Measurements from ENCODE around the gene OR10A7.
"Not testable (repeated sequence)": the region's sequence is repeated elsewhere in the genome, so short reads cannot be mapped to it uniquely, and the experiment has no call there.

The OR10A7 gene, protein sequence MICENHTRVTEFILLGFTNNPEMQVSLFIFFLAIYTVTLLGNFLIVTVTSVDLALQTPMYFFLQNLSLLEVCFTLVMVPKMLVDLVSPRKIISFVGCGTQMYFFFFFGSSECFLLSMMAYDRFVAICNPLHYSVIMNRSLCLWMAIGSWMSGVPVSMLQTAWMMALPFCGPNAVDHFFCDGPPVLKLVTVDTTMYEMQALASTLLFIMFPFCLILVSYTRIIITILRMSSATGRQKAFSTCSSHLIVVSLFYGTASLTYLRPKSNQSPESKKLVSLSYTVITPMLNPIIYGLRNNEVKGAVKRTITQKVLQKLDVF

DNA sequence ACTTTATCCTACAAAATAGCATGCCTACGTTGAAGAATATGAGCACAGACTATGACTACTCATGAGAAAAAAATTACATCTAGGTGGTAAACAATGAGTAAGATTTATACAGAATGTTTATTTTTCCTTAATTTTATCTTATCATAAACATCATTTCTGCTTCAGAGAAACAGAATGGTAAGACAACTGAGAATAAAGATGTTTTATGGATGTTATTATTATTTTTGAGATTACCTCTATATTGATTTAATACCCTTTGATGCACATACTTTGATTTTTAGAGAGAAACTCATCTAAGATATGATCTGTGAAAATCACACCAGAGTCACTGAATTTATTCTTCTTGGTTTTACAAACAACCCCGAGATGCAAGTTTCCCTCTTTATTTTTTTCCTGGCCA lies at the start of gene OR10A7:
TSS of gene OR10A7 (plus strand) at position 301 of the 400 bp plus-strand sequence. CDS start at position 301, 0 bp downstream.
- DNase-seq (ENCODE audit: low spot score): no peak
- no peak for FAIRE-seq

DNA sequence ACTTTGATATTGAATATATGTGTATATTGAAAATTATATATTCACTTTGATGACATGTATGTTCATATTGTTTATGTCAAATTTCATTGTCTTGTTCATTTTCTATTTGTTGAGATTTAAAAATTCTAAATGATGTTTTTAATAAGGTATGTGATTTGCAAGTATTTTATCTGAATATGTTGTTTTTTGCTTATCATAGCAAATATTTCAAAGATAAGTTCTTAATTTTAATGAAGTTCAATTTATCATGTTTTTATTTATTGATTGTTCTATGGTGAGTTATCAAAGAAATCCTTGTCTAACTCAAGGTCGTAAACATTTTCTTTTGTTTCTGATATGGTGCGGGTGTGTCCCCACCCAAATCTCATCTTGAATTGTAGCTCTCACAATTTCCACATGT lies 49.4 kb upstream of the OR10A7 start:
- FAIRE-seq (no peak), DNase-seq (ENCODE audit: low spot score) (no peak)

DNA sequence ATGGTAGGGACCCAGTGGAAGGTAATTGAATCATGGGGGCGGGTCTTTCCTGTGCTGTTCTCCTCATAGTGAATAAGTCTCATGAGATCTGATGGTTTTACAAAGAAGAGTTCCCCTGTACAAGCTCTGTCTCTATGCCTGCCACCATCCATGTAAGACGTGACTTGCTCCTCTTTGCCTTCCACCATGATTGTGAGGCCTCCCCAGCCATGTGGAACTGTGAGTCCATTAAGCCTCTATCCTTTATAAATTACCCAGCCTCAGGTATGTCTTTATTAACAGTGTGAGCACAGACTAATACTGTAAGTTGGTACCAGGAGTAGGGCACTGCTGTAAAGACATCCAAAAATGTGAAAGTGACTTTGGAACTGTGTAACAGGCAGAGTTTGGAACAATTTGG lies 49.0 kb upstream of the OR10A7 start:
- DNase-seq (ENCODE audit: low spot score); FAIRE-seq: not testable (repeated sequence)

- DNase-seq (ENCODE audit: low spot score): no peak
- no peak for FAIRE-seq
These were observed 48.1 kb upstream of the OR10A7 start for GRCh38 chr12:55172686-55173085.

GRCh38 chr12:55173456-55173855 lies 47.4 kb upstream of the OR10A7 start:
- FAIRE-seq: no peak
- DNase-seq (ENCODE audit: low spot score): no peak

- FAIRE-seq (no peak), DNase-seq (ENCODE audit: low spot score) (no peak)
These were observed 32.3 kb upstream of the OR10A7 start for GRCh38 chr12:55188573-55188972.

DNA sequence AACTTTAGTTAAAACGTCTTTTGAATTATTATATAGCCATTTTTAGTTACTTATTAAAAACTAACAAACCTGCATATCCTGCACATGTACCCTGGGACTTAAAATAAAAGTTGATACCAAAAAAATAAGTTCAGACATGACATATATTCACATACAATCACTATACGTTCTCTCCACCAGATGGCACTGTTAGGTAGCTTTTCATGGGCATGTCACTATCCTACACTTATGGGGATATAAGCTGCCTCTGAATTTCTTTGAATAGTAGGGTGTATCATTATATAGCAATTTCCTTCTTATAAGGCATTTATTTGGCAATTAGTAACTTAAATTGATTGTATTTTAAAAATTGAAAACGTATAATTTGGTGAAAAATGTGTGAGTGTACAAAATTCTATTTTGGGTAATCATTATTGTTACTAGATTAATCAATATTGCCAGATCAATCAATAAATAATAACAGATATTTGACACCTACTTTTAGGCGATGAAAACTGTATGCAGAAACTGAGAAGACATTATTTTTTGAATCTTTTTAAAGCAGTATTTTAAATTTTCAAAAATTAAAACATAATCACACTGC lies 31.8 kb upstream of the OR10A7 start:
- FAIRE-seq: no peak
- peak; percentile 38 for DNase-seq (ENCODE audit: low spot score)

DNA sequence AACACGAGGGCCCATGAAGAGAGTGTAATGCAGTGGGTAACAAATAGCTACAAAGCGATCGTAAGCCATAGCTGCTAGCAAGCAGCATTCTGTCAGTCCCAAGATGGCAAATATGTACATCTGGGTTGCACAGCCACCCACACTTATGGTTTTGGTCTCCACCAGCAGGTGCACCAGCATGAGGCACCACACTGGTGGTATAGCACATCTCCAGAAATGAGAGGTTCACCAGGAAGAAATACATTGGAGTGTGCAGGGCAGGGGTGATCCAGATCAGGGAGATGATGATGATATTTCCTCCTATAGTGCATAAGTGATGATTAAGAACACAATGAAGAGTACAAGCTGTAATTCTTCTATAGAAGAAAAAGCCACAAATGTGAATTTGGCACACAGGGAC lies 26.4 kb upstream of the OR10A7 start:
- no peak for DNase-seq (ENCODE audit: low spot score)
- FAIRE-seq: no peak

DNA sequence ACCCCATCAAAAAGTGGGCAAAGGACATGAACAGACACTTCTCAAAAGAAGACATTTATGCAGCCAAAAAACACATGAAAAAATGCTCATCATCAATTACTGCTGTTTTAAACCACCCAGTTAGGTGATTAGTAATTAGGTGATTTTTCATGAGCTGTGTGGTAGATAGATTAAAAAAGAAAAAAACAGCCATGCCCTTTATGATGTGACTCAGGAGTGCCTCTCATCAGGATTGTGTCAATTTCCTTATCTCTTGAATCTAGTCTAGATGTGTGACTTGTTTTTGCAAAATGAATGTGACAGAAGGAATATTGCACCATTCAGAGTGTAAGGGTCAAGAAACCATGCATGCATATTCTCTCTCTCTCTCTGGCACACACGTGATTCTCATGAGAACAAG lies 5.7 kb downstream of the OR10A7 start:
- DNase-seq (ENCODE audit: low spot score): no peak
- no peak for FAIRE-seq

DNA sequence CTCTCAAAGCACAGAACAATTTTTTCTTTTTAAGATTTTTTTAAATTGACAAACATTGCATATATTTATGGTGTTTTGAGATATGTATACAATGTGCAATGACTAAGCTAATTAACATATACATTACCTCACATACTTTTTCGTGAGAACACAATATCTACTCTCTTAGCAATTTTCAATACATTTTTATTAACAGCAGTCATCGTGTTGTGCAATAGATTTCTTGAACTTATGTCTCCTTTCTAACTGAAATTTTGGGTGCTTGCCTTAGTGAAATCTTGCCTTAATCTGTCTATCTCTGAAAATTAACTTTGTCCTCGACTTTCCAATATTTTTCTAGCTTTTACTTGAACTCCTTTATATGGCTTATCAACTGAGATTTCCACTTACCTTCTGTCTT lies 6.8 kb downstream of the OR10A7 start:
- FAIRE-seq (no peak), DNase-seq (ENCODE audit: low spot score) (no peak)

DNA sequence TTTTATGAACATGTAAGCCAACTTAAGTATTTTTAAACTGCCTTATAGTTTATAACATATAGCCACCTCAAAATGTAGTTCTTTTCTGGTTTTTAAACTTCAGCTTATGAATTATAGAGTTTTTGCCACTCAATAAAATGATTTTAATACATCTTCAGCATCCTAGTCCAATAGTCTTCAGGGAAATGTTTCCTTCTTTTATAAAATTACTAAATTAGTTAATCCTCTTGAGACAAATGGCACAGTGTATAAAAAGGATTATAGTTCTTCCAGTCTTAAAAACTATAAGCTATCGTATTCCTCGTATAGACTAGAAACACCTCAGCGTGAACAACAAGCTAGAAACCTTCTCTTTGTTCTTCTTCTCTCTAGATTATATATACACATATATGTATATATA lies 23.5 kb downstream of the OR10A7 start, which contains the start of gene OR6C74:
TSS of gene OR6C74 (plus strand) at position 301 of the 400 bp plus-strand sequence. CDS start 2,679 bp downstream, outside the sequence.
- DNase-seq (ENCODE audit: low spot score) (no peak), FAIRE-seq (no peak)

GRCh38 chr12:55246159-55246558 lies 25.3 kb downstream of the OR10A7 start:
- no peak for DNase-seq (ENCODE audit: low spot score)

DNA sequence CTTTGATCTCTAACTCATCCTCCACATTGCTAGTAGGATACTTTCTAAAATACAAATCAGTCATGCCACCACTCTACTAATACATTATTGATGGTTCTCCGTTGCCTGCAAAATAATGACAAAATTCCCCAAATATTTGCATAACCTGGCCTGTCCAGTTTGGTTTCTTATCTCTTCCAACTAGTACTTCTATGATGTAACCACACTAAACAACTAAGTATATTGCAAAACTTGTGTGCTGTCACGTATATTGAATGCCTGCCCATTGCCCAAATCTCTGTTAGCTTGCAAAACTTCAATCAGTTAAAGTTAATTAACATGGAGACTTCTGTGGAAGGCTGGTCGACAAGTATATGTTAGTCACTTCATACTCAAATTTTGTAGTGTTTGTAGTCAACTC lies 30.1 kb downstream of the OR10A7 start:
- no peak for FAIRE-seq
- no peak for DNase-seq (ENCODE audit: low spot score)

More at GRCh38 chr12:55246159-55246558, 25.3 kb downstream of the OR10A7 start:
- no peak for FAIRE-seq

DNA sequence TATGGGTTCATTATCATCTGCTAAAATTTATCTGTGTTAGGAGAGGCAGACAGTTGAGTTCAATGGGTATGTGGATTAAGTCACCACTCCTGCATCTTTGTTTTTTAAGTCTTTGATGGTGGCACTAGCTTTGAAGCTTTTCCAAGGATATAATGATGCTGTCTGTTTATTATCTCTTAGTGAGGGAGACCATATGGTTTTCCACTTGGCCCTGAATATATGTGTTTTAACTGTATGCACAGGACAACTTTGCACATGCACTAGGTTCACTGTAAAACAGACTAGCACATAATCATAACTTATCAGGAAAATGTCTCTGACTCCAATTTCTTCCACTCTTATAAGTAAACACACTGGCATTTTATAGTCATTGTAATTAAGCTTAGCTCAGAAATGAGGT lies 32.5 kb downstream of the OR10A7 start:
- FAIRE-seq (no peak), DNase-seq (ENCODE audit: low spot score) (no peak)

DNA sequence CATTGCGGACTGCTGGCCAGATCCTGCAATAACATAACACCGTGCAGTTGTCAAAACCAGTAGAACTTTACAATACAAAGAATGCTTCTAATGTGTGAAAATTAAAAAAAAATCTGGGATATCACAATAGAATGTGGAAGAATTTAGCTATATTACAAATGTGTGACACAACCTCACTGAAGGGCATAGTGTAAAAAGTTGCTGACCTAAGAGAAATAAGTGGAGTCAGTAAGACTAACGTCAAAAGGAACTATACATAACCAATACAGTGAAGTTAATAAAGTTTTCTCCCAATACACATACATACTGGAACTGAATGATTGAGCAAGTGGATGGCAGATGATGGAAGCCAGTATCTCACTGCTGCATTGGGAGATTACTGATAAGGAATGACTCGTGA lies 36.0 kb downstream of the OR10A7 start:
- FAIRE-seq (no peak), DNase-seq (ENCODE audit: low spot score) (no peak)

DNA sequence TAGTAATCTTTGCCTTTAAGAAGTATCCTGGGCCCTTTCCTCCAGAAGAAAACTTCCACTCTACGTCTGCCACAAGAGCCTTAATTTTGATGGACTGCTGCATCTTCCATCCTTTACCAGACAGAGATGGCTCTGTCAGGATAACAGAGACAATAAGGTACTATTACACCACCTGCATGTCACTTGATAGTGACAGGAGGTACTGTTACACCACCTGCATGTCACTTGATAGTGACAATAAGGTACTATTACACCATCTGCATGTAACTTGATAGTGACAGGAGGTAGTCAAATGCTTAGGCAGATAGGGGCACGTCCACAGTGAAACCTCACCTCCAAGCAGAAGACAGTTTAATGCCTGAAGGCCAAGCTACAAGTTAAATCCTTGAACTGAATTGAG lies 37.5 kb downstream of the OR10A7 start:
- no peak for DNase-seq (ENCODE audit: low spot score)
- FAIRE-seq: no peak

Data from urothelium cell line (cell line).